HT1080 (cell line): ENCODE data around the gene FOXC2. TPM values are rescaled to one million over a fixed set of nuclear protein-coding genes. Genes with fewer than 3 reads are reported as not detected.
A peak's percentile ranks its signal among the peaks of the same experiment; 100 is the strongest.

Experiments
- DNase-seq: peaks from one replicate; pipeline ENCODE4 v3.0.0-alpha.2; 2015; ENCODE audit warnings: low read depth
- total RNA-seq: library from RNA; depleted of rRNA; stranded (reverse); fragments of >200 nt; shearing (Covaris generic); gene quantifications from 2 replicates; pipeline ENCODE4 v1.2.3, GENCODE V29; 2014

Gene FOXC2
- total RNA-seq, 1 experiment from 2014 or later = 1.5 TPM

GRCh38 chr16:86532526-86532815 lies 34.2 kb upstream of the FOXC2 start:
- DNase-seq = no peak

GRCh38 chr16:86533076-86533475 lies 33.6 kb upstream of the FOXC2 start:
- DNase-seq = no peak

GRCh38 chr16:86533767-86534351 lies 32.8 kb upstream of the FOXC2 start:
- DNase-seq = no peak

DNA sequence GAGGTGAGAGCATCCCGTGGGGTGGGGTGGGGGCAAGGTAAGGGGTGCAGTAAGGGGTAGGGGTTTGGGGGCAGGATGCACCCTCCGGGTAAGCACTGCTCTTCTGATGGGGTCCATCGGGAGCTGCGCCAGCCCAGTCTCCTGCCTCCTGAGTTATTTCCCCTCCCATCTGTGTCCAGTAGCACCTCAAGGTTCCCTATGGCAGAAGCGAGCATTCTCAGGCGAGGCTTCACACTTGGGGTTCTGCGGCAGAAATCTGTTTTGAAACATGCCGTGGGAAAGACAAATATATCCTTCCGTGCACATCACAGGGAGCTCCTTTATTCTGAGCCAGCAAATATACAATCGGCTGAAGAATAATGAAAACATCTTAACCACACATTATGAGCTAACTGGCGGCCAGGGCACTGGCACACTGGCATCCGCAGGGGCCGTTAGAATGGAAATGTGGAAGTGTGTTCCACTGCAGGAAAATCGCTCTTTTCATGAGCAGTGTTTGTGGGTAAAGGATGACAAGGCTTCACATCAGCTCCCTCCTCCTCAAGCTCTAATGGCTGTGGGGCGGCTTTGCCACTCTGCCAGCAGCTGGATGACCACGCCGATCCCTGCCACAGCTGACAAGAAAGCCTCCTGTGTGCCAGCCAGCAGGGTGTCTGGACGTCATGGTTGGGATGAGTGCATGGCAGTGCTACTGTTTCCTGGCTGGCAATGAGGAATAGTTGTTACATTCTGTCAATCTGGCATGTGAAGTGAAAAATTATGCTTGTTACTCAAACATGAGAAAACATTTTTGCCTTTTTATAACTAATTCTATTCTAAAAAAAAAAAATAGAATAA lies 31.6 kb upstream of the FOXC2 start:
- DNase-seq = no peak

- no peak for DNase-seq
Observed at GRCh38 chr16:86536621-86537020, 30.0 kb upstream of the FOXC2 start.

DNA sequence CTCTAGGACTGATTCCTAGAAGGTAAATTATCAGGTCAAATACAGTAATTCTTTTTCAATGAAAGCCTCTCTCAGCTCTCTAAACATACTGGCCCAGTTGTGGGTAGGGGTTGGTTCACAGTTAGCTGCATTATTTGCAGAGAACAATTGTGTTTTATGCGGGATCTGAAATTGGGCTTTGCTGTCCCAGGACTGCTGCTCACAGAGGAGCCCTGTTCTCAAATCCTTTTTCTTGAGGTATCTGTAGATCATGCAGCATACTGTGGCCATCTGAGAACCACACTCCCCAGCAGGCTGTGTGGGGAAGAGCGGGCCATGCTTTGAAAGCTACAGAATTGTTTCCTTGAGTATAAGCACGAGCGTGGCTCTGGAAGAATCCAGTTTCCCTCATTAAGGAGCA lies 29.1 kb upstream of the FOXC2 start:
- no peak for DNase-seq

GRCh38 chr16:86538196-86538780 lies 28.3 kb upstream of the FOXC2 start:
- DNase-seq = no peak

DNA sequence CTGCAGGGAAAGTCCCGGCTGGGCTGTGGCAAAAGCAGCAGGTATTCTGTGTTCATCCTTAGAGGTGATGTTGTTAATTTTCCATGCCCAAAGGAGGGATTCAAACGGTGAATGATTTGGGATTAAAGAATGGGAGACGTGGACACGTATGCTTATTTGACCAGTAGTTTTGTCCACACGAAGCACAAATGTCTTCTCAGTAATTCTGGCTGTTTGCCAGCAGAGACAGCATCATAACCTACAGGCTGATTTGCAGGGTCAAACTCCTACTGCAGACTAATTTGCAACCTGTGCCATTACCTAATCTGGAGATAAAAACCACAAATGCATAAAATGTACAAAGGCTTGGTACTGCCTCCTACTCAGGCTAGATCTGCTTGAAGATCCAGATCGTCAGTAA lies 25.7 kb upstream of the FOXC2 start:
- no peak for DNase-seq

DNA sequence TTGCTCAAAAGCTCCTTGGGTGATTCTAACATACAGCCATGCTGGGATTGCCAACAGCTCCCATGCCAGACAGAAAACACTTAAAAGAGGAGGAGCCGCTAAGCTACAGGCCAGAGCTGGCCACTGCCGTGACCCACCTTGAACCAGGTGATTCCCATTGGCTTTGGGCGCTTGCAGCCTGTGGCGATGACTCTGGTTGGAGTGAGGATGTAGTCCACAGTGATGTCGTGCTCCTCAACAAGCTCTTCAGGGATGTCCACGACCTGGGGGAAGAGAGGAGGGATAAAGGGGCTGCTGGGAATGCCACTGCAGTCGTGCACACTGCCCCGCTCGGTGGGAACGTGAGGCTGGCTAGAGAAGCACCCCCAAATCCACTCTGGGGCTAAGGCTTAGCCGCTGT lies 25.1 kb upstream of the FOXC2 start:
- no peak for DNase-seq

GRCh38 chr16:86542756-86543750 lies 23.6 kb upstream of the FOXC2 start:
- no peak for DNase-seq

- DNase-seq = no peak
Observed at GRCh38 chr16:86545481-86545880, 21.1 kb upstream of the FOXC2 start.

GRCh38 chr16:86545954-86546637 lies 20.5 kb upstream of the FOXC2 start:
- DNase-seq = no peak

DNA sequence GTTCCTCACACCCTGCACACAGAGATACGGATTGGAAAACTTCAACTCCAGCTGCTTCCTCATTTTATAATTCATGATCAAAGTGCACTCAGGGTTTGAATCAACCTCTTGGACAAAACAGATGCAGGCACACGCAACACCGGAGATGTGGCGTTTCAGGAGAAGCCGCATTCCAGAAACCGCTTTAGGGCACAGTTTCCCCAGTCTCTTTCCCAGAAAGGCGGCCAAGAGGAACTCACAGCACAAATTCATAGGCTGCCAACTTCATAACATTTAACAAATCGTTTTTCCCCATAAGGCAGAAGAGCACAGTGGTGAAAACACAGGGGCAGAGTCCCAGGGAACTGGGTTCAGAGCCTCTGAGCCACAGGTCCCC lies 20.0 kb upstream of the FOXC2 start:
- DNase-seq = no peak

DNA sequence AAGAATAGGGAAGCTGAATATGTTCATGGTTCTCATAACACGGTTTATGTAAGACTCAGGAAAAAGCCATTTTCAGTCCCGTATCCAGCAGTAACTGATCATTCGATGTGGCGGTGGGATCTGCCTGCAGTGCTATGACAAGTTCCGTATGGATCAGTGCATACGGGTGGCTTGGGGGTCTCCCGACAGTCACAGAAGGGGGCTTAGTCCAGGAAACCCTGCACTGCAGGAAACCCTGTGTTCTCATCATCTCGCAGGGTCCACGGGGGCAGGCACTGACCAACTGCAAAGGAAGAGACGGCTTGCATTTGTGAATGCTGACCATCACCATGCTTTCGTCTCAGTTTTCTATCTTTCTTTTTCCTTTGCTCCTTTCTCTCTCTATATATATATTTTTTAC lies 19.3 kb upstream of the FOXC2 start:
- DNase-seq = no peak

- no peak for DNase-seq
Observed at GRCh38 chr16:86549076-86549892, 17.3 kb upstream of the FOXC2 start.

GRCh38 chr16:86549893-86550190 lies 16.8 kb upstream of the FOXC2 start:
- no peak for DNase-seq

DNA sequence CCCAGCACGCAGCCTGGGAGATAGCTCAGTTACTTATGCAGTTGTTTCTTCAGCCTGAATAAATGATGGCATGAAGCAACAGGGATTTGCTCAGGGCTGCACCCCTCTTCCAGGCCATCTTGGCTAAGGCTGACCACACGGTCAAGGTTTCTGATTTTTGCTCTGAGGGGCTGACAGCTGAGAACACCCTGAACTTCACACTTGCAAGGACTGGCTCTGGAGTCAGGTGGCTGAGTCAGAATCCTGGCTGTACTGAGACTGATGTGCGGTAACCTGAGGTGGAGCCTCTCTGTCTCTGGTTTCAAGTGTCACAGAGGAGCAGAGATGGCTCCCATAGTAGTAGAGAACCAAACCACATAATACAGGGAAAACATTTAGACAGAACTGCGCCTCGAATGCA lies 16.3 kb upstream of the FOXC2 start:
- no peak for DNase-seq

GRCh38 chr16:86553356-86553755 lies 13.3 kb upstream of the FOXC2 start:
- DNase-seq = no peak

DNA sequence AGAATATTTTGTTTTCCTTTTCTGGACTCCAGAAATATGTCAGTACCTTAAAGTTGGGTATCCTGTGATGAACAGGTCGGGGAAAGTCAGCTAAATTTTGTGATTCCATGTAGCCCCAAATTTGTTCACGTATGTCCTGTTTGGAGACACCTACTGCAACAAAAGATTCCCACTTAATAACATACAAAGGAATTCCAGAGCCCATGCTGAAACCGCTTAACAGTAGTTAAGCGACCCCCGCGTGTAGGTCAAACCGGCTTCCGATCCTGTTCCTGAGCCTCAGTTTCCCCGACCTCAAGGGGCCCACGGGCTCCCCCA lies 12.1 kb upstream of the FOXC2 start:
- no peak for DNase-seq

- DNase-seq = peak; percentile 81
Observed at GRCh38 chr16:86554917-86555703, 11.5 kb upstream of the FOXC2 start, which contains the start of gene MTHFSD. Gene MTHFSD, minus strand, starts transcription at chr16:86555235. Its CDS starts 51 bp downstream, at chr16:86555184.
